Retinal pigment epithelial cell (primary cell): Measurements from ENCODE around the gene PTPRD.

ENCODE experiments used
- DNase-seq: peaks from one replicate; pipeline ENCODE4 v3.0.0-alpha.2; 2010; ENCODE audit warnings: low read depth
- H3K4me3 ChIP-seq: 2 replicates; pipeline ENCODE4 v1.5.1; 2011; ENCODE audit warnings: mild to moderate bottlenecking, low read length, control low read depth, moderate library complexity
- CTCF ChIP-seq: conservative IDR thresholded peaks from 2 replicates; pipeline ENCODE4 v1.5.1; 2011; ENCODE audit warnings: low read depth, low read length, control low read depth, inconsistent platforms

PTPRD gene

GRCh38 chr9:8666060-8666459 lies 1946.7 kb downstream of the PTPRD start:
- no peak overlapping the region for H3K4me3 ChIP-seq
- TF ChIP-seq CTCF, result no peak
- no peak for DNase-seq

GRCh38 chr9:8660383-8660782 lies 1952.4 kb downstream of the PTPRD start:
- no peak overlapping the region for H3K4me3 ChIP-seq
- TF ChIP-seq CTCF, result no peak
- peak; percentile 69 for DNase-seq

GRCh38 chr9:8659108-8659507 lies 1953.7 kb downstream of the PTPRD start:
- no peak overlapping the region for H3K4me3 ChIP-seq
- no peak for DNase-seq
- TF ChIP-seq CTCF, result no peak

GRCh38 chr9:8655071-8655470 lies 1957.7 kb downstream of the PTPRD start:
- H3K4me3 ChIP-seq, result no peak overlapping the region
- no peak for DNase-seq
- TF ChIP-seq CTCF, result no peak

GRCh38 chr9:8653855-8654254 lies 1958.9 kb downstream of the PTPRD start:
- H3K4me3 ChIP-seq, result no peak overlapping the region
- no peak for TF ChIP-seq CTCF
- no peak for DNase-seq

GRCh38 chr9:8653111-8653510 lies 1959.7 kb downstream of the PTPRD start:
- no peak overlapping the region for H3K4me3 ChIP-seq
- no peak for DNase-seq
- TF ChIP-seq CTCF, result no peak

GRCh38 chr9:8652255-8652654 lies 1960.5 kb downstream of the PTPRD start:
- no peak for DNase-seq
- no peak for TF ChIP-seq CTCF
- H3K4me3 ChIP-seq, result no peak overlapping the region
